Osteocyte (in vitro differentiated cells): ENCODE measurements around the gene DISP1. TPM values are rescaled to one million over a fixed set of nuclear protein-coding genes. Genes with fewer than 3 reads are reported as not detected.

Experiments
- DNase-seq: peaks from one replicate; pipeline ENCODE4 v3.0.0; 2021; ENCODE audit warnings: mixed read lengths; ENCODE audit not compliant: unreplicated experiment; ENCODE audit errors: extremely low spot score
- H3K27ac Mint-ChIP-seq: one replicate; pipeline ENCODE4 v1.8.0; 2021; ENCODE audit warnings: mild to moderate bottlenecking, mixed read lengths; ENCODE audit not compliant: unreplicated experiment
- H3K27me3 Mint-ChIP-seq: one replicate; pipeline ENCODE4 v1.8.0; 2021; ENCODE audit warnings: mixed read lengths; ENCODE audit not compliant: unreplicated experiment
- H3K36me3 Mint-ChIP-seq: one replicate; pipeline ENCODE4 v1.8.0; 2021; ENCODE audit warnings: mixed read lengths; ENCODE audit not compliant: unreplicated experiment
- H3K4me1 Mint-ChIP-seq: one replicate; pipeline ENCODE4 v1.8.0; 2021; ENCODE audit warnings: mixed read lengths; ENCODE audit not compliant: unreplicated experiment
- H3K4me3 Mint-ChIP-seq: one replicate; pipeline ENCODE4 v1.8.0; 2021; ENCODE audit warnings: mild to moderate bottlenecking, moderate library complexity, mixed read lengths; ENCODE audit not compliant: unreplicated experiment
- H3K9me3 Mint-ChIP-seq: one replicate; pipeline ENCODE4 v1.8.0; 2021; ENCODE audit warnings: mixed read lengths; ENCODE audit not compliant: unreplicated experiment
- total RNA-seq: library from RNA; stranded (reverse); gene quantifications from 2 replicates; pipeline ENCODE4 v1.2.1, GENCODE V29; 2021
- TF ChIP-seq, protein P1 (sequence below): fragments of 200-600 bp; sonication (generic); IDR thresholded peaks from 2 replicates; pipeline ENCODE4 v1.5.0; 2021; ENCODE audit warnings: antibody characterized with exemption, mild to moderate bottlenecking, moderate library complexity

DISP1 gene
- total RNA-seq, 1 donor from 2014 or later = 4.9 TPM

DNA sequence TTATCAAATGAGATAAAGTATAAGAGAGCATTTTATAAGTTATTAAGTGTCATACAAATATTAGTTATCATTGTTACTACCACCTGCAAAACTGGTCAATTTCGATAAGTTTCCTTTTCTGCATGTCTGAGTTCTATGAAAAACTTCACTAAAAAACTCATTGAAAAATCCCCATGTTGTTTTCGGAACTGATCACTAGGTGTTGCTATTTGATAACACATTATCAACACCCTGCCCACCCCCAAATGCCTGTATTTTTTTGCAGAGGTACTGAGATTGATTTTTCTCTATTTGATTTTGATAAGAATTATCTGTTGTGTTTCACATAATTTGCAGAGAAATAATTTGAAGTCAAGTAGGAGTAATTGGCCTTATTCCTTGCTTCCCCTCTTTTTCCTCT is 22.1 kb upstream of the DISP1 start:
- TF ChIP-seq, protein P1, sequence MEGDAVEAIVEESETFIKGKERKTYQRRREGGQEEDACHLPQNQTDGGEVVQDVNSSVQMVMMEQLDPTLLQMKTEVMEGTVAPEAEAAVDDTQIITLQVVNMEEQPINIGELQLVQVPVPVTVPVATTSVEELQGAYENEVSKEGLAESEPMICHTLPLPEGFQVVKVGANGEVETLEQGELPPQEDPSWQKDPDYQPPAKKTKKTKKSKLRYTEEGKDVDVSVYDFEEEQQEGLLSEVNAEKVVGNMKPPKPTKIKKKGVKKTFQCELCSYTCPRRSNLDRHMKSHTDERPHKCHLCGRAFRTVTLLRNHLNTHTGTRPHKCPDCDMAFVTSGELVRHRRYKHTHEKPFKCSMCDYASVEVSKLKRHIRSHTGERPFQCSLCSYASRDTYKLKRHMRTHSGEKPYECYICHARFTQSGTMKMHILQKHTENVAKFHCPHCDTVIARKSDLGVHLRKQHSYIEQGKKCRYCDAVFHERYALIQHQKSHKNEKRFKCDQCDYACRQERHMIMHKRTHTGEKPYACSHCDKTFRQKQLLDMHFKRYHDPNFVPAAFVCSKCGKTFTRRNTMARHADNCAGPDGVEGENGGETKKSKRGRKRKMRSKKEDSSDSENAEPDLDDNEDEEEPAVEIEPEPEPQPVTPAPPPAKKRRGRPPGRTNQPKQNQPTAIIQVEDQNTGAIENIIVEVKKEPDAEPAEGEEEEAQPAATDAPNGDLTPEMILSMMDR = peak; percentile 76
- no peaks in the 10 kb centered on the region for H3K4me1 Mint-ChIP-seq
- peaks cover 9% of the 10 kb centered on the region for H3K27me3 Mint-ChIP-seq
- no peak overlapping the region for H3K4me3 Mint-ChIP-seq
- H3K27ac Mint-ChIP-seq = no peak overlapping the region
- DNase-seq = no peak
- H3K9me3 Mint-ChIP-seq = no peaks in the 10 kb centered on the region
- no peaks in the 10 kb centered on the region for H3K36me3 Mint-ChIP-seq

DNA sequence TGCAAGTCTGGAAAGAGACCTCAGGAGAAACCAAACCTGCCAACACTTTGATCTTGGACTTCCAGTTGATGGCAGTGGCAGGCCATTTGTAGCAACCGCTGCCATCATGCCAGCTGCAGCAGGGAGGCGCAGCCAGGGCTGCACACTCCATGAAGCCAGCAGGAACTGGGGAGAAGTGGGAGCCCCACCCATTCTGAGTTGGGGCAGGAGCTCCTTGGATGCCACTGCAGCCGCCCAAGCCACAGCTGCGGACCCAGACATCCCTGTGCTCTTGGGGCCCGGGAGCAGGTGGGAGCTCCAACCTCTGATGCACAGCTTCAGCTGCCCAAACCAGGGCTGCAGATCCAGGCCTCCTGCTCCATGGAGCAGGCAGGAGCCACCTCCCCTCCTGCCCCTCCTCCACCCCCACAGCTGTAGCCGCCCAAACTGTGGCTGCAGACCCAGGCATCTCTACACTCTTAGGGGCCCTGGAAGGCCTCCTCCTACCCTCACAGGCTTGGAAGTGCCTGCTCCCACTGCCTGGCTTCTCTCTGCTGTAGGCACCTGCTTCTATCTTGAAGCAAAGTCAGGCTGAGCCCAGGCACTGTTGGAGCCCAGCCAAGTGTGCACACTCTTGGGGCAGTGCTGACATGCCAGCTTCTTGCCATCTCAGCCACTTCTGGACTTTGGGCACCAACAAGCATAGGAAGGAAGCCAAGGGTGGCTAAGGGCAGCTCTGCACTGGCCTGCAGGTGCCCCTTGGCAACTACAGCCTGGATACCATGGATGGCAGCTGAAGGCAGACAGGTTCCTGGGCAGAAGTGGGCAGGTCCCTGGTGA is 20.0 kb upstream of the DISP1 start:
- Mint-ChIP-seq H3K4me1 (no peaks in the 10 kb centered on the region), H3K27ac (no peak overlapping the region), H3K36me3 (no peaks in the 10 kb centered on the region), H3K27me3 (peaks cover 9% of the 10 kb centered on the region), H3K9me3 (no peaks in the 10 kb centered on the region), H3K4me3 (no peak overlapping the region)
- TF ChIP-seq, protein P1 = peak; percentile 27
- no peak for DNase-seq

DNA sequence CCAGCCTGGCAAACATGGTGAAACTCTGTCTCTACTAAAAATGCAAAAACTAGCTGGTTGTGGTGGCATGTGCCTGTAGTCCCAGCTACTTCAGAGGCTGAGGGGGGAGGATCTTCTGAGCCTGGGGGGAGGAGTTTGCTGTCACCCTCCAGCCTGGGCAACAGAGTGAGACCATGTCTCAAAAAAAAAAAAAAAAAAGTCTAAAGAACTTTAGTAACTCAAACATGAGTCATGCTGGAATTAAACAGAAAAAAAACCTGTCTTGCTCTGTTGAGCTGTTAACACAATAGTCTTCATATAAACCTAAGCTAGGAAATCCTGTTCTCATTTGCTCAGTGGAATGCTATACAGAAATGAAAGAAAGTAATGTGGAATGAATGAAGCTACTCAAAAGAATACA is 16.7 kb upstream of the DISP1 start:
- TF ChIP-seq, protein P1 = no peak
- Mint-ChIP-seq H3K27me3 (peaks cover 3% of the 10 kb centered on the region), H3K9me3 (no peaks in the 10 kb centered on the region), H3K4me3 (no peak overlapping the region), H3K27ac (no peak overlapping the region), H3K4me1 (peaks cover 4% of the 10 kb centered on the region), H3K36me3 (no peaks in the 10 kb centered on the region)
- no peak for DNase-seq

DNA sequence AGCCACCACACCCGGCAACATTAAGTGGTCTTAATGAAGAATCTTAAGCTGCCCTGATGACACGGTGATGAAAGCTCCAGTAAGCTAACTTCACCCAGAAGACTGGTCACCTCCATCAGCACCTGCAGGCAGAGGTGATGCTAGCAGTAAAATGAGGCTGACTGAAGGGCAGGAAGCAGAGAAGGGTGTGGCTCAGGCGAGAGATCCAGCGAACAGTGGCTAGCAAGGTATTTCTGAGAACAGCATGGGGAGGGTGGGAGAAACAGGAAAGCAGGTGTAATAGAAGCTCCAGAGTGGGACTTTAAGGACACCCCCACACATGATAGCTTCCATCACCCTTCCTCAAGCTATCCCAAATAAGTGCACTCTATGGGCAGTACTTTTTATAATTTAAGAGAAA is 15.9 kb upstream of the DISP1 start:
- Mint-ChIP-seq H3K4me1 (peaks cover 4% of the 10 kb centered on the region), H3K4me3 (no peak overlapping the region), H3K36me3 (no peaks in the 10 kb centered on the region), H3K27ac (no peak overlapping the region), H3K9me3 (no peaks in the 10 kb centered on the region), H3K27me3 (peaks cover 7% of the 10 kb centered on the region)
- TF ChIP-seq, protein P1 = no peak
- no peak for DNase-seq

DNA sequence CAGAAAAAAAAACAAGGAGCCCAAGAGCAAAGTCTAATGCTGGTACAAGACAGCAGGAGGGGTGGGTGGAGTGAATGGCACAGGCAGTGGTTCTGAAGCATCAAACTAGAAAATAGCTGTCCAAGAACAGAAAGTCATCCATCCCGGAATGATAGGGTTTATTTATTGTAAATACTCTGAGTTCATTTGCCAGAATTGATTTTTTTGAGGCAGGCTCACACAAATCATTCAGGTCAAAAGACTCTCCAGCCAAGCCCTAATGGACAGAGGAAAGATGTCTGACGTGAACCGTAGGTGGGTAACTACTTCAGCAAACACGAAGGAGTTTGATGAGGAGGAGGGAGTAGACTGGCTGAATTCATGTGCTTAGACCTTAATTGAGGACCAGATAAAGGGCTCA is 13.8 kb upstream of the DISP1 start:
- H3K9me3 Mint-ChIP-seq = no peaks in the 10 kb centered on the region
- TF ChIP-seq, protein P1 = no peak
- no peaks in the 10 kb centered on the region for H3K36me3 Mint-ChIP-seq
- H3K4me3 Mint-ChIP-seq = no peak overlapping the region
- no peak for DNase-seq
- peaks cover 8% of the 10 kb centered on the region for H3K27me3 Mint-ChIP-seq
- peaks cover 4% of the 10 kb centered on the region for H3K4me1 Mint-ChIP-seq
- no peak overlapping the region for H3K27ac Mint-ChIP-seq
